HG02852 (cell line): Measurements from ENCODE around the gene BCR.
"Not testable (repeated sequence)": the region's sequence is repeated elsewhere in the genome, so short reads cannot be mapped to it uniquely, and the experiment has no call there.

Source experiments
- ATAC-seq: cut with Tn5 transposase; IDR thresholded peaks from one replicate; pipeline ENCODE4 v1.9.1; 2021; ENCODE audit warnings: mild to moderate bottlenecking, moderate library complexity; ENCODE audit not compliant: unreplicated experiment

The BCR gene

GRCh38 chr22:23180301-23180892, at the start of gene BCR:
BCR (plus strand) TSS chr22:23180509; CDS start chr22:23180961, 452 bp downstream.
- ATAC-seq = peak; percentile 54

- no peak for ATAC-seq
These were observed 49.6 kb upstream of the BCR start for GRCh38 chr22:23130697-23131096.

GRCh38 chr22:23131931-23132330, 48.4 kb upstream of the BCR start:
- no peak for ATAC-seq

- no peak for ATAC-seq
These were observed 47.8 kb upstream of the BCR start for GRCh38 chr22:23132376-23133091.

GRCh38 chr22:23133922-23134321, 46.4 kb upstream of the BCR start:
- ATAC-seq = no peak

GRCh38 chr22:23136991-23137390, 43.3 kb upstream of the BCR start:
- not testable (repeated sequence) for ATAC-seq

- ATAC-seq = no peak
These were observed 42.8 kb upstream of the BCR start for GRCh38 chr22:23137468-23137867.

GRCh38 chr22:23137905-23138561, 42.3 kb upstream of the BCR start:
- no peak for ATAC-seq

- no peak for ATAC-seq
These were observed 41.5 kb upstream of the BCR start for GRCh38 chr22:23138584-23139435.

GRCh38 chr22:23140385-23140784, 39.9 kb upstream of the BCR start:
- no peak for ATAC-seq

- no peak for ATAC-seq
These were observed 37.7 kb upstream of the BCR start for GRCh38 chr22:23142546-23143105.

- no peak for ATAC-seq
These were observed 37.2 kb upstream of the BCR start for GRCh38 chr22:23143119-23143518.

- ATAC-seq = no peak
These were observed 35.9 kb upstream of the BCR start for GRCh38 chr22:23144432-23144831.

- ATAC-seq = no peak
These were observed 35.1 kb upstream of the BCR start, which contains the start of gene RAB36 for GRCh38 chr22:23144932-23145877. RAB36 (plus strand) TSS chr22:23145477; CDS start chr22:23146617, 1,140 bp downstream.

- ATAC-seq = no peak
These were observed 34.3 kb upstream of the BCR start for GRCh38 chr22:23145878-23146470.

- ATAC-seq = no peak
These were observed 33.7 kb upstream of the BCR start for GRCh38 chr22:23146478-23147205.

- no peak for ATAC-seq
These were observed 32.5 kb upstream of the BCR start for GRCh38 chr22:23147617-23148387.

GRCh38 chr22:23149743-23150238, 30.5 kb upstream of the BCR start:
- ATAC-seq = no peak
